ENCODE results near the gene DCC.

DCC gene

DNA sequence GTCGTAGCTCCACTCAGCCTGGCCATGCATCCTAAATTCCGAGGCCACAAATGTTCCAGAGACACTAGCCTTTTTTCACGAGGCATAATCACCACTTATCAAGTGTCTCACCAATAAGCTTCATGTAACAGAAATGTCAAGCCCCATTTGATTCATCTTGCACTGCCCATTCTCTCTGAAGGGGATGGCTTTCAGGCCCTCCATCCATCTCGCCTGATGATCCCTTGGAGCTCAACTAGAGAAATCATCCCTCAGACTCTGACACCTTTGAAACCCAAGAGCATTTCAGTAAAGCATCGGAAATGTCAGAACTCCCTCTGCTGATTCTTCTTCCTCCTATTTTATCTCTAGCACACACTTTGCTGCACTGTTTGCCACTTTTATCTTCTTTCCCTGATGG, 91.7 kb downstream of the DCC start:
- no peak for DNase-seq

DNA sequence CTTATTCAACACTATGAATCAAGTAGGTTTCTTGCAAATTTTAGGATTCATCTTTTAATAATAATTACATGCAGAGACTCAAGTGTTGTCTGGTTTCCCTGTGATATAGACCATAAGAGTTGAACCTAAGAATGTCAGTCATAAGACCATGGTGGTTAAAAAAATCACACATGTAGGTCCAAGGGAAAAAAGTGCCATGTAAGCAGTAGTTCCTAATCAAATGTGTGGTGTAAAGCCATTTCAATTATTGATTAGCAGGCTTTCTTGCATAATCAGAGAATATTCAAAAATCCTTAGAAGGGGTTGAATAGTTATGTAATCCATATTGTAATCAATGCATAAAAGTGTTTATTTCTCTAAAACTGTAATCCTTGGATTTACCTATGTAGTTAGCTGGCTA, 93.8 kb downstream of the DCC start:
- DNase-seq, result no peak

DNA sequence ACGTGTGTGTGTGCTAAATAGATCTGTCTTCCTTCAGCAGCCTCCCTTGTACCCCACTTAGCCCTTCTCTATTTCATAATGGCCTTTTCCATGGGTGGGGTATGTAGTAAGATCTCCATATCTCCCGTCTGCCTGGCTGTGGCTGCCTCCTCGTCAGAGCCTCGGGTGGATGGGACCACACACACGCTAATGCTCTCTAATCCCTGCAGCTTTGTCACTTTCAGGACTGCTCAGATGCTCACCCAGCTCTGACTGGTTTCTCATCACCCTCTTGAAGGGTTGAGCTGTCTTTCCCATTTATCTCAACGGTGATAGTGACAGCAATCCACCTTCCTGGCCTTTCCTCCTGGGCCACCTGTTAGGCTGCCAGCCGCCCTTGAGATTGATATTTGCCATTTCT, 95.3 kb downstream of the DCC start:
- no peak for DNase-seq

DNA sequence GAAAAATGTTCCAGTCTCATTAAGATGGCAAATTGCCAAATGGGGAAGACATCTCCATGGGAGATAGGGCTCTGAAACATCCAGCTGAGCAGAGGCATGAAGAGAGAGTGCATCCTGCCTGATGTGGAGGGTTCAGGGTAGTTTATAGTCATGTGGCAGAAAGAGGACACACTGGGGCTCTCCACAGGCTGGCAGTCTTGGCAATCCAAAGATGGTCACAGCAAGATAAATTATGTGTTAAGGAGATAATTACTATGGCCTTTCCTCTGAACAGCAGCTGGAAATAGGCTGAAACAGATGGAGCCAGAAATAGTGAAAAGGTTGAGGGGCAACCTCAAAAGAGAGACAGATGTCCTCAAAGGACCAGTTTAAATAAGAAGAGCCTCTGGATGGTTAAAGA, 97.2 kb downstream of the DCC start:
- no peak for DNase-seq

DNA sequence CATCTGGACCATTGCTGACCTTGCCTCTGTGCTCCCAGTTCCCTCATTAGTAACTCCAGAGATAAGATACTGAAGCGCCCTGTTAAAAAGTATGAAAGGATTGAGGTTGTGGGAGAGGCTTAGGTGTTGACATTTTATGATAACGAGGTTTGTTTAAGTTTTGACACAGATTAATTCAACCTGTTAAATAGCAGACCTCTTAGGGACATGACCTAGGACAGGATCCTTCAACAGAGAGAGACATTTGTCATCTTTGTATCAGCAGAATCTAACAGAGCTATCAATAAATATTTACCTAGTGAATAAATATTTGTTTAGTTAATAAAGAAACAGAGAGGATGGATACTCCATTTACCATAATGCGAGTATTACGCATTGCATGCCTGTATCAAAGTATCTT, 99.5 kb downstream of the DCC start:
- DNase-seq, result no peak

DNA sequence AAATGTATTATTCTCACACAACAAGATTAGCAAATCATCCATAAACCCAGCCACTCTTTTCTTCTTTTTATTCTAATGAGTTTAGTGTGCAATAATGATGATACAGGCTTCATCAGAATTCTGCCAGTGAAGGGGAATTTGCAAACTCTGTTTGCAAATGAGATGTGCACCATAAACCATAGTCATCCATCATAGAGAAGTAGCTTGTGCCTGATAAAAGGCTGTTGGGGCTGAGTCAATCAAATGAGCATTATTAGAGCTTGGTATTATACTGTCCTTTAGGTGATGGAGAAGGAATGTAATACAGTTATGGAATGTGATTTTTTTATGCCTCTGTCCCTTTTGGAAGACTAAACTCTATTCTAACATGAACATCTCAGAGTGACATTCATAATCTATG, 101.8 kb downstream of the DCC start:
- DNase-seq, result no peak

DNA sequence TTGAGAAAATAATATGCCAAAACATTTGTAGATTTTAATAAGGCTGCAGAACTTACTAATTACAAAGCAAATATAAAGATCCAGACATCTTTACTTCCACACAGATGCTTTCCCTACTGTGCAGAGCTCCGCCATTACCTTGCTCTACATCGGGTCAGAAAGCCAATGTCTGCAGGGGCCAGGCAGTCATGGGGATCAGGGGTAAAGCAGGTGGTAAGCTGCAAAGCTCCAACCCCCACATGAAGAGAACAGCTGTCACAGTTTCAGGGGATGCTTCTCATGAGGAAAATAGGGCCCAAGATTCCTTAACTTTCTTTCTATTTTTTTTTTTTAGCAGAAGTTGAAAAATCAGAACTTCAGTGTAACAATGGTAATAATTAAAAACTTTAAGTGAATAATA, 102.7 kb downstream of the DCC start:
- DNase-seq, result no peak

DNA sequence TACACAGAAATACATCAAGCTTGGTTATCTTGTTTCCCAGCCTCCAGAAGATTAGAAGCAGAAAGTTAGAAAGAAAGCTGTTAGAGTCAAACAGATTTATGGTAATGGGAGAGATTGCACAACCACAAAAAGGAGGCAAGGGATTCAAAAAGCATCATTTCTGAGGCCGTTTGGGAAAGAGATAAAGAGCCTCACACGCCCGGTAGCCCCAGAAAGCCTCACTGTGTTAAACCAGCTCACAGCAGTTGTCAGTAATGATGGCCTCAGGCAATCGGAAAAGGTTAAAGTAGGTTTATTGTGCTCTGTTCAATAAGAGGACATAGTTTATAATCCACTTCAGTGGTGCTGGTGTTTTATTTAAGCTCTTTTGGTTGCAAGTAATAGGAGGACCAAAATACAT, 111.3 kb downstream of the DCC start:
- DNase-seq, result no peak

DNA sequence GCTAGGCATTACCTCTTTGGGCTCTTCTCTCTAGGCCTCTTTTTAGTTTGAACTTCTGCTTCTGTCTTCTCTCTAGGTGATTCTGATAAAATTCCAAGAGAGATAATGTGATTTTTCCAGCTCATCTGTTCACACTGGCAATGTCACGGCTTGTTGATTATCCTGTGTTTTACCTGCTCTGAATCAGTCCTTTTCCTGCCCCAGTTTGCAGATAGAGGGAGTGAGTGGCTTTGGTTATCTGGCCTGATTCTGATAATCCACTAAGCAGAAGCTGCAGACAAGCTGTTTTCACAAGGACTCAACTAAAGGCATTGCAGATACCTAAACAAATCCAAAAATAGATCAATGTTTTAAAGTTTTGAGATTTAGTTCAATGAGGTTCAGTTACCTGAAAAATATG, 111.9 kb downstream of the DCC start:
- no peak for DNase-seq

DNA sequence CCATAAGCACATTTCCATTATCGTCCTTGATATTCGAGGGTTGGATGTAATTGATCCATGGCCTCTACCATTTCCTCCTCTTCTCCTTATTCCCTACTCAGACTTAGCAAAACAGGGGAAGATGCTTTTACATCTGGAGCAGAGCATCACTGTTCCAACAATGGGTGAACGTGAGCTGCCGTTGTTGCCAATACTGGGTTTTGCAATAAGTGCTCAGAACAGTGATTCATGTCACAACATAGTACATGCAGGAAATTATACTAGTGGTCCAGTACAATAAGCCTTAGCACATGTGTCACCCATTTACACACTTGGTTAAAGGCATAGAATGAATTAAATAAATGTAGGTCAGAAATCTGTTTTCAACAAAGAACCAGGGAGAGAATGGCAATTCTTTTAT, 112.4 kb downstream of the DCC start:
- no peak for DNase-seq

DNA sequence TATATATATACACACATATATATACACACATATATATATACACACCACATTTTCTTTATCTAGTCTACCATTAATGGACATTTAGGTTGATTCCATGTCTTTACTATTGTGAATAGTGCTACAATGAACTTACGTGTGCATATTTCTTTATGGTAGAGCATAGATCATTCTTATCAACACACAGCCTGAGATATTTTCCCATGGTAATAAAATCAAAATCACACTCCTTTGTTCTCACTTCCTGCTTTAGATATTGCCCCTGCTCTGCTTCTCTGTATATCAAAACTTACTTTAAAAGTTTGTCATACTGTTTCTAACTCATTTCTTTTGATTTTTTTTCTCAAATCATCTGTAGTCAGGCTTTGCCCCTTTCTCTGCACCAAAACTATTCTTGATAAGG, 119.9 kb downstream of the DCC start:
- DNase-seq, result no peak

DNA sequence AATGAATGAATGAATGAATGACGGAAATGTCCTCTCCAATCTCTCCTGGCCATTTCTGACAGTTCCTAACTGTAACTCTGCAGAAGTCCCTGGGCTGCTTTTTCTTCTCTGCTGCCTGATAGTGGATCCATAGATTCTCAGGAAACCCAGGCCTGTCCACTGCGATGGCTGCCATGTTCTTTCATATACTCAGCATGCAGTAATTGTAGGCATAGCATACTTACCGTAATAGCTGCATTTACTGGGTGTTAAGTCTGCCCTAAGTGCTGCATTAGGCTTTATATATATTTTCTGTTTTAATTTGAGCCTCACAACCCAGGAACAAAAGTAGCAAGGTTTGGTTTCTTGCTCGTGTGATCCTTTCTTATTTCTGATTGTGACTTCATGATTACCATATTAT, 122.9 kb downstream of the DCC start:
- DNase-seq, result no peak

DNA sequence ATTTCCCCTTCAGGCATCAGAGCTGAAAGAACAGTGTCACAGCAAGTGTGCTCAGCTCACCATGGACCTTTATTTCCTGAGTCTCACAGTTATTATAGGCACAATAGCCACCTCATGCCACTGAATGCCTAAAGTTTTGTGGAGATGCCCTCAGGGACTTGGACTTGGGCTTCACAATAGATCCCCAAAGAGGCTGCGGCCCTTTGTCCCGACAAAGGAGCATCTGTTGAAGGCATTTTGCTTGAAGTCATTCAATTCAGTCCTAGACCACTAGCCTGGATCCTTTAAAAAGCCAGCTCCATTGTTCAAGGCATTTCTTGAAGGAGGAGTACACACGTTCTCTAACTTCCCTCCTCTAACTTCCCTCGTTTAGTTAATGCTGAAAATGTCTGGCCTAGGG, 125.4 kb downstream of the DCC start:
- DNase-seq, result no peak

DNA sequence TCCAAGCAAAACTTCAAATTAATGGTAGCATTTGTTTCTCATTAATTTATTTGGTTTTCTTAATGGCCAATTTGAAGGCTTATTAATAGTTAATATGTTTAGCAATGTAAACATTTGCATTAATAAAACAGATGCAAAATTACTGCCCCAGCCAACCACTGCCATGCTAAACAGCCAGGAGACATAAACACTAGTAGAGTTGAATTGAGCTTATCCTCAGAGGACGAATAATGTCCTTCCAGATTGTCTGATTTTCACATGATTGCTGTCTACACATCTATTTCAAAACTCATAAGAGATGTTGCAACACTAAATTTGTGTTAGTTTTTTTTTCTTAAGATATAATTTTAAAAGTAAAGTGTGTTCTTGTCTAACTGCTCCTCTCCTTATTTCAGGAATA, 128.5 kb downstream of the DCC start:
- no peak for DNase-seq

DNA sequence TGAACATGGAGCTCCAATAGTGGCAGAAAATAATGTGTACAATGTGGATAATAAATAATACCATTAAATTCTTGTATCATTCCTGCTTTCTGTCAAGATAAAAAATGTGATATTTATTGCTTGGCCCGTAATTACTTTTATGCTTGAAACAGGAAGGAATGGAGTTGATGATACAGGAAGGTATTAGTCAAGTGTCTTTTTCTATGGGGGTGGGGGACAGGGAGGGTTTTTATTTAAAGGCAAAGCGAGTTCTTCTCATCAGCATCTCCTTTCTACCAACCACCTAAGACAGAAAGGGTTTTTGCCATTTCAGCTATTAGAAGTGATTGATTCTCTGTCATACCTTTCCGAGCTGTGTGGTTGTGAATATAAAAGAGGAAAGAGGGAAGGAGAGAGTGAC, 135.3 kb downstream of the DCC start:
- no peak for DNase-seq

DNA sequence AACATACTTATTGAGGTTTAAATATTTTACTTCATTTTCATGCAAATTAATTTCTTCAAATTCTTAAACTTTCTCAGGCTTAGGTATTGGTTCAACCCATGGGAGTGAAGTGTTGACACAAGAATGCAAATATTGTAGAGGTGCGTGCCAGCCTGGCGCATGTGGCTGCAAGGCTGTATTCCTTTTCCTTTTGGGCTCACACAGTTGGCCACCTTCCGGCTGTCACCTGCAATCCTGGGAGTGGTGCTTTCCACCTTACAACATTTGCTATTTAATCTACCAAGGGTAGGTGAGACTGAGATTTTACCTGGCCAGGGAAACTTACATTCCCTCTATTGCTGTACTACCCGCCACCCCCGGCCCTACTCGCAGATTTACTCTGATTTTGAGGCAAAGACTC, 141.1 kb downstream of the DCC start:
- no peak for DNase-seq

DNA sequence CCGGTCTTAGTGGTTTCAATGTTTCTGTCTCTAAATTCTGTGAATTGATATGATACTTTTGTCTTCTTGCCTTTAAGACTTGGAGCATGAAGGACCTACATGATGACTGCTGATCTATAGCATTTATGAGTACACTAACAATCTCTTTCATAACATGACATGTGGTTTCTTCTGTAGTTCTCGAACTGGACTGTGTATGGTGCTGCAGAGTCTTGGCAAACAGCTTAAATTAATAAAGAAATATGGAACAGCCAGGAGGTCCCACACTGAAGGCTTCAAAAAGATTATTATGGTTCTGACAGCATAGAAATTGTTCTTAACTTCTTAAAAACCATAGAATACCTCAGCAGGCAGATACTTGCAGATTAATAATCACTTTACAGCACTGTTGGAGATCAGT, 145.0 kb downstream of the DCC start:
- no peak for DNase-seq

DNA sequence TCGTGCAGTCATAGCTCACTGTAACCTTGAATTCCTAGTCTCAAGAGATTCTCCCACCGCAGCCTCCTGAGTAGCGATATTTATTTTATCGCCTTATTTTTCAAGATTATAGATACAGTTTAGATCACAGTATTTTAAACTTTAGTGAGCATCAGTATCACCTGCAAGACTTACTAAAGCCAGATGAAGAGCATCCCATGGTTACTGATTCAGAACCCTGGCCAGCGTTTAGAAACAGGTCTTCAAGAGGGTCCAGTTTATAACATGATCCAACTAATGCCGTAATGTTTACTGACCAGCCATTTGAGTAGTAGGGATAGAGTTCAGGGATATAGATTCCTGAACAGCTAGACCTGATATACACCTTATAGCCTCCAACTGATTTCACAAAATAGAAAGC, 146.1 kb downstream of the DCC start:
- DNase-seq, result no peak

DNA sequence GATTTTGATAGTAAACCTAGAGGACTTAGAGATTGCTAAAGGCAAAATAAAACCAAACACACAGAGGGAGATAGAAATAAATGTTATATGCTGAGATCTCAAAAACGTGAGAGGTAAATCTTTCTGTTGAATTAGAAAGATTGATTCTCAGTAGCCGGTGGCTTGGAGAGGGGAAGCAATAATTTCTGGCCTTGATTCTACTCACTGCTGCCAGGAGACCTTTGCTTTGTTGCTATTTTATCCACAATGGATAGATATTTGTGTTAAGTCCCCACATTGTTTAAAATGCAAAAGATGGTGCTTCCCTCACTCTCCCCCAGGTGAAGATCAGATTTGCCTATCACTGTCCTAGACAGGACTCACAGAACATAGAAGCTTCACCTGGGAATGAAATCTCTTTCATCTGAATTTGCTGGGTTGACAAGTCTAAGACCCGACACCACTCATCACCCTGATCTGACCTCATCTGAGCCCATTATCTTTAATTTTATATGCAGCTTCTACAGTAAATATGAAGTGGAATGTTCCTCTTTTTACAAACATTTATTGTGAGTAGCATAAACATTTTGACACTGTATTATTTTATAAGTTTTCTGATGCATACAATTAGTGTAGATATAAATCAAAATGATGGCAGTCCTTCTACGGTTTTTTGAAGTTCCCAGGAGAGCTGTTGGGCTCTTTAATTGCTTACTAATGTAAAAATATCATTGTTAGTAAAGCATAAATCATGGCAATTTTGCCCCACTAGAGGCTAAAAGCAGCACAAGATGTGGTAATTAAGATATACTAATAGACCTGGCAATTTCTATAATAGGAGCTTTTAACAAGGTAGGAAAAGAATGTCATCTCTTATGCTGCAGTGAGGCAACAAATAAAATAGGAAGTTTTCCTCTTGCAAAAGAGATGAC, 149.7 kb downstream of the DCC start:
- DNase-seq, result peak in 1 of 2 experiments; percentile 46

DNA sequence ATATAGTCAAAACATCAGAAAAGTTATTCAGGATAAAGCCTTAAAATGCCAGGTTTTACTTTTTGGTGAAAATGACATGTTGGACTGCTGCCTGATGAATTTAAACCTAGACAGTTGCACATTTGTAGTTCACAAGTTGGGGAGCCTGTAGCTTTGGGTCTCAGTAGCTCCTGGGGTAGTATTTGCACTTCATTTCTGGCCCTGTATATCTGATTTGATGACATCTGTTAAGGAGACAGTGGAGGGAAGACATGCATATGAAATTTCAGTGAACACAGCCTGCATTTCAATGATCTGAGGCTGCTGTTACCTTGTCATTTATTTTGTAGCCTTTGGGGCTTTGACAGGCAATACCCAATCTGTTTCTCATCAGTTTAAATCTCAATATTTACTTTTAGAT, 156.4 kb downstream of the DCC start:
- no peak for DNase-seq

DNA sequence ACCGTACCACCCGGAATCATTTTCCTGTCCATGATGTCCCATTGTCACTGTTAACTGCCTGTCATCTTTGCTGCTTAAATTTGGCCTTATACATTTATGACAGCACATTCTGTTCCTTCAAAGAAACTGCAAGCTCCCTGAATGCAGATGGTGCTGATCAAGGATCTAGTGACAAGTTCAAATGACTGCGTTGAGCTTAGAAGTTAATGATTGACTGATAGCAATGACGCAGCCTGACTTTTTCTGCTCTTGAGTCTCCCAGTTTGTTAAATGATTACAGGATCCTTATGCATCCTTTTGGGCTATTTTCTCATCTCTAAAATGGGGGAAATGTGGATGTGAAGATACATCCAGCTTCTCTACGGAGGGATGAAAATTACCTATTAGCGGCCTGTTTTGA, 159.0 kb downstream of the DCC start:
- DNase-seq, result no peak

DNA sequence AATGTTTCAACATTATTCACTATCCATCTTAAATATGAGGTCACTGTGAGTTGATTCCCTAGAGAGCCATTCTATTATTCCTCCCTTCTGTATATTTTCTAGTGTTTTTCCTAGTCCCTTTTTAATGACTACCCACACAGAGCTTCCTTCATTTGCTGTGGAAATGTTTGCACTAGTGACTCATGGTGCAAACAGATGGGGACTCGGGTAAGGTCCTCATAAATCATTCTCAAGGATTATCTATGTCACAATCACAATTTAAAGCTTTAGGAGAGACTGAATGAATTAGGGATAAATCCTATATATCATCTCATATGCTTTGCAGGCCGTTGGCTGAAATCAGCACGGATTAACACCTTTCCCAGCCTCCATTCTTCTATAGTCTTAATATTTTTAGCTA, 159.6 kb downstream of the DCC start:
- no peak for DNase-seq

DNA sequence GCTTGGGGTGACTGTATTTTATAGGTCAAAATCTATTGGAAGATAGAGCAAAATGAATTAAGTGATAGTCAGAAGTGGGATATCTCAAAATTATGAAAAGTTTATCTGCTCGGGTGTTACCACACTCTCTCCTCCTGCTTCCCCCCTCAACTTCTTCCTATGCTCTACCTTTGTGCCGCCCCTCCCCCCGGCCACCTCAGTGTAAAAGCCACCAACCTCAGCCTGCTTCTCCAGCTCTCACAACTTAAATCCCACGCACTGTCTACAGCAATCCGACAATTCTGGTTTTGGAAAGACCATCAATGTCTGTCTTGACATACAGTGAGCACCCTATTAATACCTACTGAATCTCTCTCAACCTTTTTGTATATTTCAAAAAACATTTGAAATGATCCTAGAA, 164.6 kb downstream of the DCC start:
- DNase-seq, result no peak

DNA sequence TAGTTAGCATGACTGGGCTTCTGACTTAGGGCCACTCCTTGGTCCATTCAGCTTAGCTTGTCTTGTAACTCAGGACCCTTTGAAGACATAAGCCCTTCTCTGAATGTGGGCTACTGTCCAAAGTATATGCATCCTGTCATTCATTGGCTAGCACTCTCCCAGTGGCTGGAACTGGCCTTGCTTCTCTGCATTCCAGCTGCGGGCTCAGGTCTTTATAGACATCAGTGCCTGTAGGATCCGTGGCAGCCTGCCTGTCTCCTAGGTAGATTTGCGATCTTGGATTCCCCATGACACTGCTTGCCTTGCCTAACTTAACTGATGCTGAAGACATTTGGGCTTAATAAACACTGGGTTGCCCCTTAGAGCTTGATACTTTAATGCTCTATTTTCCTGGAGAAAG, 170.1 kb downstream of the DCC start:
- no peak for DNase-seq

DNA sequence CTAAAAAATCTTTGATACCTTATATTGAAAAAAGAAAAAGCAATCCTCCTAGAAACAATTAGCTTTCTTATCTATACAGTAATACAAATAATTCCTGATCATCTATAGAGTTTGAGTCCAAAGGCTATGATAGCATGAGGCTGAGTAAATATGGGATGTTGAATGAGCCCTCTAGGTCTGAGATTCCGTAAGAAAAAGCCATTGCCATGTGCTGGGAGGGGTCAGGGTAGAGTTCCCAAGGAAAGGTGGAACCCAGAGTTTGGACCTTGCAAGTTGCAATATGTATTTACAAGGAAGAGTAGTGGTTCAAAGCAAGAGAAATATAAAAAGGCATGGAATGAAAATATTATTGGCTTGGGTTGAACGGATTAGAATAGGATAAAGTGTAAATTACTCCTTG, 178.1 kb downstream of the DCC start:
- no peak for DNase-seq

All from NCI-H187 (cell line).